T1000 (cell line): Measurements from ENCODE around the gene GPR132.

Source experiments
- DNase-seq: peaks from one replicate; lab custom pipeline; 2025; ENCODE audit warnings: mixed read lengths; lab: John Stamatoyannopoulos, UW

Gene GPR132

DNA sequence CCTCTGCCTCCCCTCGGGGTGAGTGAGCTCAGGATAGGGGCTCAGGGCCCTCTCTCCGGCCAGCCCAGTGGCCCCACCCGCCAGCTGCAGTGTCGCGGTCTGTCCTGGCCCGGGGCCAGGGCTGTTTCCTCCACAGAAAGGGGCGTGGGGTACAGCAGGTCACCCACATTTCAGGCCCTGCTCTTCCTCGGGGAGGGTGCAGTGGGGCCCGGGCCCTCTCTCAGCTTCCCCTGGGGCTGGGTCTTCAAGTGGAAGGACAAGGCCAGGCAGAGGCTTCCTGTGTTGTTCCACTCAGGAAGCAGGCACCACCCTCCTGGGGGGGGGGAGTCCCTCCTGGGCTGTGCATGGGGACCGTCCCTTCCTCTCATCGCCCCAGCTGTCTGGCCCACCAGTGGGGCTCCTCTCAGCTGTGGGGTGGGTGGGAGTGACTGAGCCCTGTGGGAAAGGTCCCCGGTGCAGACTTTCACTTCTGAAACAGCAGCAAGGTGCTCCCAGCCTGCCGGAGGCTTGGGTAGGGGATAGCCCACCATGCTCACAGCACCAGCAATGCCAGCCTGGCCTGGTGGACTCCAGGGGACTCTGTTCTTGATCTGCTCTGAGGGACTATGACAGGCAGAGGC, 3.7 kb downstream of the GPR132 start:
- DNase-seq: no peak

DNA sequence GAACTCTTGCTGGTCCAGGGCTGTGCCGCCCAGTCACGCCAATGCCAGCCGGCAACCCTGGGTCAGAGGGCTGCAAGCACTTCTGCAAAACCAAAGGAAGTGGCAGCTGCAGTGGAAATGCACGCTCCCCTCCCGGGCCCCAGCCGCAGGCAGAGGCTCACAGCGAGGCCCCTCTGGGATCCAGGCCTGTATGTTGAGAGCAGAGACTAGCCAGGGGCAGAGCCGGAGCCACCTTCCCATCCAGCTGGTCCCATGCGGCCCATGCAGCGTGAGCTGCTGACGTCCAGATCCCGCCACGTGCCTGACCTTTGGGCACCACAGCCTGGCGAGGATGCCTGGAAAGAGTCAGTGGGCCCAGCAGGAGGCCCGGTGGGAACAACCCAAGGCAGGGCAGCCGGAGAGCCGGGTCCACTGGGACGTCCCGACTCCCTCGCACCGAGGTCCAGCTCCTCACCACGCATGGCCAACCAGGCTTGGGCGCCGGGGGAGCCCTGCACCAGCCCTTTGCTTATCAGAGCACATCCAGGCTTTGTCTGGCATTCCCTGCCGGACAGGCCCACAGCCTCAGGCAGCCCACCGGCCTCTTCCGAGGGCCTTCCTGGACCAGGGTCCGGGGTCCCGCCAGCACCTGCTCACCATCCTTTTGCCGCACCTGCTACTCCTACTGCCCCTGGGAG, 4.3 kb downstream of the GPR132 start:
- DNase-seq: no peak

DNA sequence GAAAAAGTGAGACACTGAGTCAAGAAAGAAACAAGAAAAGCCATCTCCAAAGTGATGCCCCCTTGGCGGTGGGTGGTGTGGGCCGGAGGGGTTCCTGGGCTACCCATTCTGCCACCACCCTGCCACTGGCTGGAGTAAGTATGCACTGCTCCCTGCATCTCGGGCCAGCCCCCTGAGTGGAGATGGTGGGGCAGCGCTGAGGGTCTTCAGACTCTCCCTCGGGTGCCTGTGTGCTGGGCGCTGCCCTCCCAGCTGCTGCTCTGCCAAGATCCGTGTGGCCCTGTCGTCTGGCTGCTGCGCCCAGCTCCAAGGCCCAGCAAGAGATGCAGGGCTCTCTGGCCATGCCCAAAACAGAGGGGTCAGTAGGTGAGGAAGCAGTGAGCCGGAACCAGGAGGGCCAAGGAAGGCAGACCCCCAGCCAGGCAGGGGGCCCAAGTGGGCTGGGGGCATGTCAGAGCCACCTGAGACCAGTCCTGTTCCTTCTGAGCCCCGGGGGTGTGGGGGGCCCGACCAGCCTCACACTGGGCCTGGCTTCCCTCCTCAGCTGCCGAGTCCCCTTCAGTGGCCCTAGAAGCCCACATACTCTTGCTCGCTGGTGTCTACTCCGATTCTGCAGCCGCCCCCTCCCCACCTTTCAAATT, 5.2 kb downstream of the GPR132 start:
- DNase-seq: no peak

DNA sequence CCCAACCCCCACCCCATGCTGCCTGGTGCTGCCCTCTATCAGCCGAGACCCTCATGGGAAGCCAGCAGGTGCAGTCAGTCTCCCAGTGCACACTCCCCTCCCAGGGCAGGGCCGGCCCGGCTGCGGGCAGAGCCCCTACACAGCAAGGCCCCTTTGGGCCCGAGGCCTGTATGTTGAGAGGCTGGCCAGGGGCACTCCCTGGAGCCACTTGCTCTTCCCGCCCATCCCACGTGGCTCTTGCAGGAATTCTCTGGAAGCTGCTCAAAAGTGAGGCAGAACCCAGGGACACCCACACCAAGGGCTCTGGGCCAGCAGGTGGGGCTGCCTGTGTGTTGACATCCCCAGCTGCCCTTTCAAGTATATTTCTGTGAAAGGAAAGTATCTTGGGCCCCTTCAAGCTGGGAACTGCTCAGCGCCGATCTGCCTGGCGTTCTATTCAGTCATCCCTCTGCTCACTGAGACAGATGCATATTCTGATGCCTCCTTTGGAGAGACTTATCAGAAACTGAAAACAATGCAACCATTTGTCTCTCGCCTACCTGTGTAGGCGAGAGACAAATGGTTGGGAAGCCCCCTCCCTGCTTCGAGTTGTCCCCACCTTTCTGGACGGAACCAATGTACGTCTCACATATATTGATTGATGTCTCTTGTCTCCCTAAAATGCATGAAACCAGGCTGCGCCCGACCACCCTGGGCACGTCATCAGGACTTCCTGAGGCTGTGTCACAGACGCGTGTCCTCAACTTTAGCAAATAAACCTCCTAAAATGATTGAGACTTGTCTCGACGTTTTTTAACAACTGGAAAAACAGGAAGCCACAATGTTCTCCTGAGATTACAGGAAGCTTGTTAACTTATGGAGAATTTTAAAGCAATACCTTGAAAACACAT, 6.0 kb downstream of the GPR132 start:
- no peak for DNase-seq

DNA sequence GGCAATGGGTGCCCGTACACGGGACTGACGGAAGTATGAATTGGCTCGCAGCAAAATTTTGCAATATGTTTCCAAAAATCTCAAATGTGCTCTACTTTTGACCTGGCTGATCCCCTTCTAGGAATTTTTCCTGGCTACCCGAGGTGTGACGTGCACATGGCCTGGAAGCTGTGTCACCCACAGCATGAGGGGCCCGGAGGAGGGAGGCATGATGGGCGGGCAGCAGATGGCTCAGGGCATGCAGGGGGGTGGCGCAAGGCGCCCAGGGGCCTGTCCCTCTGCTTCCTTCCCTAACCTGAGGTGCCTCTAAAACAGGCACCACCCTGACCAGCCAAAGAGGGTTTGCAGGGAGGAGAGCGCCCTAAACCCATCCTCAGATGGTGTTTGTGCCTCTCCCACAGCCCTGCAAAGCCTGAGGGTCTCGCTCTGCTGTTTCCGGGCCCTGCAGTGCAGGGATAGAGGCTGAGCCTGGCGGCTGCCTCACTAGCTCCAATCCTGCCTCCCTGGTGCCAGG, 6.7 kb downstream of the GPR132 start:
- no peak for DNase-seq

DNA sequence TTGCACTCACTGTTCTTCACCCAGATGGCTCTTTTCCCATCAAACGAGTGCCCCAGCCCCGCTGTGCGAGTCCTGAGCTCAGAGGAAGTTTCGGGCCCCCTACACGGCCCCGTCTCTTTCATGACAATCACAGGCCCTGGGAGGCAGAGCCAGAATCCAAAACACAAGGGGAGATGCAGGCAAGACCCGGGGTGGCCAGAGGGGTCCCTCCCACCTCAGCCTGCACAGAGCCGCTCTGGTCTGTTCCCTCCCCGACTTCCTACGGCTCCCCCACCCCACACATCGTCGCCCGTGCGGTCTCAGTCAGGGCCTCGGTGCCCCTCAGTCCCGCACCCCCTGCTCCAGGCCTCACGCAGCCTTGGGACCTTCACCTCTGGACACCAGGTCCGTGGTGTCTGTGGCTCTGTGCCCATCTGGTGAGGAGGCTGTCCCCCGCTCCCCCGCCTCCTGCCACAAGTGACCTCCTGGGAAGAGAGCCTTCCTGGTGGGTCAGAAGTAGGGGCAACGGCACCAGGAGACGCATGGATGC, 8.9 kb downstream of the GPR132 start:
- no peak for DNase-seq

DNA sequence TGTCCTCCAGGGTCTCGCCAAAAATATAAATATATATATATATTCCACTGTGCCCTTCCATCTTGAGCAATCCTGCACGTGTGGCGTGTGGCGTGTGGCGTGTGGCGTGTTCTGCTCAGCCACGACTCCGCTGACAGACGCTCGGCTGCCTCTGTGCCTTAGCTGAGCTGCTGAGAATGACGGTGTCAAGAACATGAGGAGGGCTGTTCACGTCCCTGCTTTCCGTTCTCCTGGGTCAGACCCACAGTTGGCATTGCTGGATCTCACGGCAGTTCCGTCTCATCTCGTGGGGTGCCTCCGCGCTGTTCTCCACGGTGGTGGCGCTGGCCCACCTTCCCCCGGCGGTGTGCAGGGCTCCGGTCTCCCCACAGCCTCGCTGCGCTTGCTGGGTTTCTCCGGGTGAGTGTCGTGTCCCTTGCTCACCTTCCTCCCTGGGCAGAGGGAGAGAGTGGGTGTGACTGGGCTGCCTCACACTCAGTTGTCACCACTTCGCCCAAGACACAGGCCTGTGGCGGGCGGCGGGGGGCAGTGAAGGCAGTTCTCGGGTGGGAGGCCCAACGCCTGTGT, 9.4 kb downstream of the GPR132 start:
- DNase-seq: no peak

DNA sequence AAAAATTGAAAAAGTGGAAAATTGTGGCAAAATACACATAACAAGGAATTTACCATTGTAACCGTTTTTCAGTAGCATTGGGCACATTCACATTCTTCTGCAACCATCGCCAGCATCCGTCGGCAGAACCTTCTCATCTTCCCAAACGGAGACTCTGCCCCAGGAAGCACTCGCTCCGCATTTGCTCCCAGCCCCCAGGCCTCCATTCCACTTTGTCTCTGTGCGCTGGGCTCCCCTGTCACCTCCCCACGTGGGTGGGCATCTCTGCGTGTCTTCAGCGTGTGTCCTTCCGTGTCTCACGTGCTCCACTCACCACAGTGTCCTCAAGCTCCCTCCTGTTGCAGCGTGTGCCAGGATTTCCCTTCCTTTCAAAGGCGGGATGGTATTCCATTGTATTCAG, 9.9 kb downstream of the GPR132 start:
- DNase-seq: no peak

DNA sequence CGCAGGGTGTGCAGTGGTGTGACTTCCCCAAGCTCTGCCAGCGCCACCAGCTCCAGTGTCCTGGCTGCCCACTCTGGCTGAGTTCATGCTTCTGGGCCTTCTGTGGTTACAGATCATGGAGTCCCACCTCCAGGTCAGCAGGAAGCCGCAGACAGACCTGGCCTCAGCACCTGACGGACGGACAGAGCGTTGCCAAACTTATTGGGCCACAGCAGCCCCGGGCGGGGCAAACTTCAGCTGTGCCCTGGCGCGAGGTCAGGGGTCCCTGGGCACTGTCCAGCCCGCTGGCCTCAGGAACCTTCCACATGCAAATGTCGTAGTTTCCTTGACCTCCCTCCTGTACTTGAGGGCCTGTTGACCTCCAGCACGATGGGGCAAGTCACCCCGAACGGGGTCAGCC, 11.2 kb downstream of the GPR132 start:
- DNase-seq: no peak

DNA sequence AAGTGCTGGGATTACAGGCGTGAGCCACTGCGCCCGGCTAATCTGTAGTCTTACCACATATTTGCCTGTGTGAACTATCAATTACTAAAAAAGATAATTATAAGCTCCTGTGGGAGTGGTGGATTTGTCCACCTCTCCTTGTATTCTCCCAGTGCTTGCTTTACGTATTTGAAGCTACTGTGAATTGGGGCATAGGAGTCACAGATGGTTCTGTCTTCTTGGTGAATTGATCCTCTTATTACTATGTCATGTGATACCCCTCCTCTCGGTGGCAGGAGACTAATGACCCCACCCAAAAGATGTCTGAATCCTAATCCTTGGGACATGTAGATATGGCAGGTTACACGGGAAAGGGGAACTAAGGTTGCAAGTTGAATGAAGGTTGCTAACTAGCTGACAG, 11.8 kb downstream of the GPR132 start:
- no peak for DNase-seq

DNA sequence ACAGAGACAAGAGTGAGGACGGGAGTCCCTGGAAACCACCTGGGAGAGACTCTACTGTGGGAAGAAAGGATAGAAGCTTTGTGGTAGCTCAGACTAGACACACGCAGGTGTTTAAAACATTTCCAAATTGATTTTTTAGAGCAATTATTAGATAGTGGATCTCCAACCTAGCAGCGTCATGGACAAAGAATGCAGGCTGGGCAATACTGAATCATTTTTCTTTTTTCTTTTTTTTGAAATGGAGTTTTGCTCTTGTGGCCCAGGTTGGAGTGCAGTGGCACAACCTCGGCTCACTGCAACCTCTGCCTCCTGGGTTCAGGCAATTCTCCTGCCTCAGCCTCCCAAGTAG, 13.1 kb downstream of the GPR132 start:
- DNase-seq: no peak

DNA sequence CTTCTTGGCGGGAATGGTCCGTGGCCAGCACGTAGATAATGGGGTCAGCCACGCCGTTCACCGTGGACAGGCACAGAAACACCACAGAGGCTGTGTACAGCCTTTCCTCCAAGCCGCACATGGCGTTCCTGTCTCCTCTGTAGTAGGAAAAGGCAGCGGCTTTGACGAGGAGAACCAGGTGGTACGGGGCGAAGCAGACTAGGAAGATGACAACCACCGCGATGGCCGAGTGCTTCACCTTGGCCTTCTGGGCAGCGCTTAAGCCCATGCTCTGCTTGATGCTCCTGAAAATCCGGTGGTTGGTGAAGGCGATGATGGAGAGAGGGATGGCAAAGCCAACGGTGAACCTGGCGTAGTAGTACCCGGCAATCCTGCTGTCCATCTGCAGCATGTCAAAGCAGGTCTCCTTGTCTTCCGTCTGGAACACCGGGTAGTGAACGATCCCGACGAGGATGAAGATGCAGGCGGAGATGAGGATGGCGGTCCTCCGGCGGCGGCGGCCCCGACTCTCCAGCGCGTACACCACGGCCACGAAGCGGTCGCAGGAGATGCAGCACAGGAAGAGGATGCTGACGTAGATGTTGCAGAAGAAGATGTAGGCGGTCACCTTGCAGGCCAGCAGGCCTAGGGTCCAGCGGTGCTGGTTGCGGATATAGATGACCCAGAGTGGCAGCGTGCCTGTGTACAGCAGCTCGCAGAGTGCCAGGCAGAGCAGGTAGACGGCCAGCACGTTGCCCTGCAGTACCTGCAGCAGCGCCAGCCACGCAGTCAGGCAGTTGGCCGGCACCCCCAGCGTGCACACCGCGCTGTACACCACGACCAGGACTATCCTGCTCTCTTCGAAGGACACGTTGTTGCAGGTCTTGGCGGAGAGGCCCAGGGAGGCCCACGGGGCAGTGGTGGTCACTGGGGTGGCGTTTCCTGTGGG, 13.8 kb downstream of the GPR132 start:
- DNase-seq: no peak

DNA sequence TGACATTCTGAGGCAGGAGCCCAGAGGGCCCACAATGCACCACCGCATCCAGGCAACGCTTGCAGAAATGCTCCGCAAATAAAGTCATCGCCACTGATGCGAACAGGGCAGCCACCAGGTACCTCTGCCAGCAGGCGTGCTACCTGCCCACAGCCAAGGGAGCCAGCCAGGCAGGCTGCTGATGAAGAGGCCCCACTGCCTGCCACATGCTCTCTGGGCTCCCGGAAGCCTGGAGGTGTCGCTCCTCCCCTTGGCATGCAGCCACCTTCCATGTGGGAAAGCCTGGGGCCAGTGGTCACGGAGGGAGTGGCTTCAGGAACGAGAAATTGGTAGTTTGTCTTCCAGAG, 14.7 kb downstream of the GPR132 start:
- DNase-seq: no peak

DNA sequence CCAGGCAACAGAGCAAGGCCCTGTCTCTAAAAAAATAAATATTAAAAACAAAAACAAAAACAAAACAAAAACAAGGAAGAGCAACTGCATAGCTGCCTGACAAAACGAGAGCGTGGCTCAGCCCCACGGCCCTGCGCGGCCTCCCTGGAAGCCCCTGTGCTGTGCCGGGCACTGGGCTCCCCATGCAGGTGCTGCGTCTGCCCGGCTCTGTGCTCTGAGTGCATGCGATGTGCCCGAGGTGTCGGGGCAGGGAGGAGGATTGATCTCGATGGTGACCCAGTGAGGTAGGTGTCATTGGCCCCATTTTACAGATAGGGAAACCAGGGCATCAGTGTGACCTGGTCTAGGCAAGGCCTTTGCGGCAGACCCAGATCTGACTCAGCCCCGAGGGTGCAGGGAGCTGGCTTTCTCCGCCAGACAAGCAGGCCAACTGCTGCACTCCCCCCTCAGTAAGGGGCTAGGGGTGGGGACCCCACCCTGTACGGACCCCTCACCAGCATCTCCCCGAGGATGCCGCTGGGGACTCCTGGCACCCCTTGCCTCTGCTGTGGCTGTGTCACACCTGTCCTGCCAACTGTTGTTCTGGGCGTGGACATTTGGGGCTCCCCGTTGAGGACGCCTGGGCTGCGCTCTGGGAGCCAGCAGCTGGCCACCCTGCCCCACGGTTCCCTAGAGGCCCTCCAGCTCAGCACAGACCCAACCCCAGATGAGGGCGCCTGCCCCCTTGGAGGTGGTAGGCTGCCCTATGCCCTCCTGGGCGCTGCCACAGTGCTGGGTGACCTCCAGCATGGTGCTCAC, 15.3 kb downstream of the GPR132 start:
- no peak for DNase-seq

DNA sequence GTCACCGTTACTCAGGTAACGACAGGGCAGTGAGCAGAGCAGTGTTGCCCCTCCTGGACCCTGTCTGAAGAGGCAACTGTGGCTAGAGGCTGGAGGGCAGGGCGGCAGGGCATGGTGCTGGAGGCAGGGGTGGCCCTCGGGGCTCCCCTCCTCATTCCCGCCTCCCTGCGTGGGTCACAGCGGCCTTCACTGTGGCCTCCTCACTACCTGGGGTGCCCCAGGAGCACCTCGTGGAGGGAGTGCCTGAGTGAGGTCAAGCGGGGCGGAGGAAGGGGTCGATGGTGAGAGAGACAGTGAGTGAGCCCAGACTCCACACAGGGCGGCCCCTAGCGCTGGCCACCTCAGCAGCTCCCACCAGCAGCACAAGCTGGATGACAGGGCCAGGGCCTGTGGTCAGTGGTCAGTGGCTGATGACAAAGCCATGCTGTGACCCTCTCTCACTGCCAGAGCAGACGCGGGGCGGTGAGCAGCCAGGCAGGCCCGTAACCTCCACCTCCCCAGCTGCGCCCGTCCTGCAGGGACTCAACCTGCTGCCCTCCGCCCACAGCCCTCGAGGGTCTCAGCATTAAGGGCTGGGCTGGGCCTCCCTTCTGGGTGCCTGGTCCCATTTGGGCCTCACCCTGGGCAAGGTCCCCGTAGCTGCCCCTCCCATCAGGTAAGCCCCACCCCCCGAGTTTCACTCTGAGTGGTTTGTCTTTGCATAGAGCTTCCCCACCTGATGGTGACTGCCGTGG, 17.8 kb downstream of the GPR132 start:
- DNase-seq: no peak

DNA sequence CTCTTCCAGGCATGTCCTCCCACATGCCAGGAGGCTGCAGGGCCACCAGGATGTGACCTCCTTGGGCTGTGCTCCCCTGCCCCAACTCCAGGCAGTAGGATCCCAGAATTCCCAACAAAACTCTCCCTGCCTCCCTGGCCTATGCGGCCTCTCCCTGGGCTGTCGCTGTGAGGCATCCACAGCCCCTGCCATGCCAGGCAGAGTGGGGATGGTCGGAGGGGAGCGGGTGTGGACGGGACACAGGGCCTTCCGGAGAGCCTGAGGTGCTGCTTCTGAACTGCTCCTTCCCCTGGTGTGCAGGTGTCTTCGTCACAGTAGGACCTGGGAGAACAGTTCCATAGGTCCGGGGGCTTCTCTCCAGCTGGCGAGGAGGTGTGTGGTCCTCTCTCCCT, 18.3 kb downstream of the GPR132 start:
- no peak for DNase-seq

DNA sequence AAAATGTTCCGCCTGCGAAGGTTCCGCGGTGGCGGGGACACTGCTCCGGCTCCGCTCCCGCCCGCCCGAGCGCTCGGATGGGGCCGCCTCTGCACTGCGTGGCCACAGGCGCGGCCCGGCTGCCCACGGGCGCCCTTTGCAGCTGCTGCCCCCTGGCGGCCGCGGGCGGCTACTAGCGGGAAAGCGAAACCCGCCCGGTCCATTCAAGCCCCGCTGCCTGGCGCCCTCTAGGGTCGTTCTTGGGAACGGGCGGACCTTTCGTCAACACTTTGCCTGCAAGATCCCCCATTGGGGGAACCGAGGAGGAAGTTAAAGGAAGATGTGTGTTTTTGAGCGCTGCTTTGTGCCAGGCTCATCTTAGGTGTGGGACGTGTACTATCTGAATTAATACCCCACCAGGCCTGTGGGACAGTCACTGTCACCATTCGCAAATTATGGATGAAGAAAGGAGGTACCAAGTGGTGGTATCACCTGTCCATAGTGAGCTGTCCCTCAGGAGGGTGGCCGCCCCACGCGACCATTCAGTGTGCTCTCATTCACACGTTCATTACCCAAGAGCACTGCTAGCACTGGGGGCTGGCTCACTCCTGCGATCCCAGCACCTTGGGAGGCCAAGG, 19.4 kb downstream of the GPR132 start:
- peak; percentile 70 for DNase-seq

DNA sequence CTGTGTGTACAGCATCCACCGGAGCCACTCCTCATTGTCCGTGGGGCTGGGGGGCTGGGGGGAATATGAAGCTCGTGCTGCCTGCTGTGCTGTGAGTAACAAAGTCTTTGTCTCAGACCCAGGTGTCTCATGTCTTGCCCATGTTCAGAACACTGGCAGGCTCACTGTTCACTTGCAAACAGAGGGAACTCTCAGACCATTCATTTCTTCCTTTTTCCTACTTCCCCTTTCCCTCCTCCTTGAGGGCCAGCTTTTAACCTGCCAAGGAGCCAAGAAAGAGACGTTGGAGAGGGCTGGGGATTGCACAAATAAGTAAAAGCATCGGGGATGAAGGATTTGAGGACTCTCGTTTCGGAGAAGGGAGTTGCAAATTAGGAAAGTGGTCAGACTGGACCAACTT, 21.6 kb downstream of the GPR132 start:
- no peak for DNase-seq

DNA sequence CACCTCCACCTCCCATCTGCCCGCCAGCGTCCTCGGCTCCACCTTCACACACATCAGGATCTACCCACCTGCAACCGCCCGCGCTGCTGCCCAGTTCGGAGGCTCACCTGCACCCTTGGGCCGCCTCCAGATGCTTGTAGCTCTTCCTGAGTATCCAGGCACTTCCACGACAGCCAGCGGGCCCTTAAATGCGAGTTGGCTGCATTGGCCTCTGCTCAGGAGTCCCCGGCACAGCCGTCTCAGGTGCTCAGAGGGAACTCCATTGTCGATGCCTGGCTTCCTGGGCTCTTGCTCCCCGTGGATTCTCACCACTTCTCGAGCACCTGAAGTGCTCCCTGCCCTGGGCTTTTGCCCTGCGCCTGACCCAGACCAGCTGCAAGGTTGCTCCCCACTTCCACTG, 22.4 kb downstream of the GPR132 start:
- DNase-seq: no peak
